OCI-LY1 (cell line): ENCODE data around the gene XRCC2.

ENCODE experiments used
- CTCF ChIP-seq: fragments of 200-600 bp; sonication (generic), shearing (Covaris generic); IDR thresholded peaks from 2 replicates; pipeline ENCODE4 v1.5.1; 2017; ENCODE audit warnings: mild to moderate bottlenecking, antibody characterized with exemption, low read length, moderate library complexity, mixed read lengths
- EZH2 ChIP-seq: fragments of 200-600 bp; sonication (generic), shearing (Covaris generic); IDR thresholded peaks from 2 replicates; pipeline ENCODE4 v1.8.0; 2017; ENCODE audit warnings: borderline replicate concordance, mixed run types, mild to moderate bottlenecking, antibody characterized with exemption, low read length, moderate library complexity, mixed read lengths

- no peak for TF ChIP-seq CTCF
- TF ChIP-seq EZH2, result no peak
Measured at GRCh38 chr7:152617056-152617455, 58.9 kb downstream of the XRCC2 start.
